GM10266 (cell line): ENCODE data around the gene DHRSX.

Source experiments
- DNase-seq: peaks from one replicate; pipeline ENCODE4 v3.0.0; 2012; ENCODE audit errors: extremely low spot score
- CTCF ChIP-seq: IDR thresholded peaks from 2 replicates; pipeline ENCODE4 v1.5.1; 2012; ENCODE audit warnings: mild to moderate bottlenecking, low read depth; ENCODE audit not compliant: control insufficient read depth, insufficient read depth; ENCODE audit errors: missing control alignments

The DHRSX gene

DNA sequence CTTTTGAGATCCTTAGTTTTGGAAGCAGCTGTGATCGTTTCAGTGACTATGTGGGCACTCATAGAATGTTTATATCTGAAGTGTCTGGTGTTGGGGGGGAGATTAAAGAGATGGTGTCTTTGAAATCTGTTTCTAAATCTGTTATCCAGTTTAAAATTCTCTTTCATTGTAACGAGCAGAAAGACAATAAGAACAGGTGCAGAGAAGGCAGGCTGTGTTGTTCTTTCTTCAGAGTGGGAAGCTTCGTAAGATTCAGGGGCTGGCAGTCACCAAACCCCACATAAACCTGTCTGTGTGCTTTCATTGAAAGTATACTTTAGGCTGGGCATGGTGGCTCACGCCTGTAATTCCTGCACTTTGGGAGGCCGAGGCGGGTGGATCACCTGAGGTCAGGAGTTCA, 16.3 kb upstream of the DHRSX start:
- no peak for DNase-seq

DNA sequence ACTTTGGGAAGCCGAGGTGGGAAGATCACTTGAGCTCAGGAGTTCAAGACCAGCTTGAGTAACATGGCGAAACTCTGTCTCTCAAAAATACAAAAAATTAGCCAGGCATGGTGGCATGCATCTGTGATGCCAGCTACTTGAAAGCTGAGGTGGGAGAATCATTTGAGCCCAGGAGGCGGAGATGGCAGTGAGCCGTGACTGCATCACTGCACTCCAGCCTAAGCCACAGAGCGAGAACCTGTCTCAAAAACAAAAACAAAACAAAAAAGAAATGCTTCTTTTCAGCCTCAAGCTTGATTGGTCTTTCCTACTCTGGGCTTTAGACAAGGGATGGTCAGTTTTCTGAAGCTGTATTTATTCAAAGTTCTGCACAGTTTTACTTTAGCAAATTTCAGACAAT, 15.8 kb upstream of the DHRSX start:
- TF ChIP-seq CTCF, result no peak
- DNase-seq, result no peak

More for the DNA sequence above, 16.3 kb upstream of the DHRSX start:
- TF ChIP-seq CTCF, result no peak

- no peak for DNase-seq
- TF ChIP-seq CTCF, result no peak
These were observed 13.4 kb upstream of the DHRSX start for GRCh38 chrX:2514131-2514530.

DNA sequence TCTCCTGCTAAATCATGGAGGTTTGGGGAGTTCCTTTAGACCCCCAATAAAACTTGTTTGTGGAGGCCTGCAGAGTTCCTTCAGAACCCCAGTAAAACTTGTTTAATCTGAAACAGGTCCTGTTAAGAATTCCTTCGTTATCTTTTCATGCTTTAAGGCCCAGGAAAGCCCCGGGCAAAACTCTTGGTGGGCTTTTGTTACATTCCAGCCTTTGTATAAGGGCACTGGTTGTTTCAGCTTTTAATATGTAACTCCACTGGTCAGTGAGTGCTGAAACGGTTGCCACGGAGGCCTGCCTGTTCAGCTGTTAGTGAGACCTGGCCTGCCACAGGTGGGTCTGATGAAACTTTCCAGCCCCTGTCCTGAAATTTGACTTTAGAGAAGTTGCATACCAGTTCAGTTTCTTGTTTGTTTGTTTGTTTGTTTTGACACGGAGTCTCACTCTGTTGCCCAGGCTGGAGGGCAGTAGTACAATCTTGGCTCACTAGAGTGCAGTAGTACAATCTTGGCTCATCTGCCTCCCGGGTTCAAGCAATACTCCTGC, 12.4 kb upstream of the DHRSX start:
- no peak for TF ChIP-seq CTCF
- DNase-seq, result no peak

GRCh38 chrX:2512501-2512900, 11.7 kb upstream of the DHRSX start:
- no peak for DNase-seq
- TF ChIP-seq CTCF, result no peak

GRCh38 chrX:2511326-2511725, 10.6 kb upstream of the DHRSX start:
- DNase-seq, result no peak
- TF ChIP-seq CTCF, result no peak

DNA sequence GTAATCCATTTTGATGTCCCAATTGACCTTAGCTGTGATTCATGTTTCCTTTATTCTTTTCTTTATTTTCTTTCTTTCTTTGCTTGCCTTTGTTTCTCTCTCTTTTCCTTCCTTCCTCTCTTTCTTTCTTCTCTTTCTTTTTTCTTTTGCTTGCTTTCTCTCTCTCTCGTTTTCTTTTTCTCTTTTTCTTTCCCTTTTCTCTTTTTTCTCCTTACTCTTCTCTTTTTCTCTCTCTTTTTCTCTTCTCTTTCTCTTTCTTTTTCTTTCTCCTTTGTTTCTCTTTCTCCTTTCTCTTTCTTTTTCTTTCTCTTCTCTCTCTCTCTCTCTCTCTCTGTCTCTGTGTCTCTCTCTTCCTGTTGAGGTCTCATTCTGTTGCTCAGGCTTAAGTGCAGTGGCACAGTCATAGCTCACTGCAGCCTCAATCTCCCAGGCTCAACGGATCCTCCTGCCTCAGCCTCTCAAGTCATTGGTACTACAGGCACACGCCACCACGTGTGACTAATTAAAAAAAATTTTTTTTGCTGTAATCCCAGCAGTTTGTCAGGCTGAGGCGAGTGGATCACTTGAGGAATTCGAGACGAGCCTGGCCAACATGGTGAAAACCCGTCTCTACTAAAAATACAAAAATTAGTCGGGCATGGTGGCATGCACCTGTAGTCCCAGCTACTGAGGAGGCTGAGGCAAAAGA, 8.0 kb upstream of the DHRSX start:
- DNase-seq, result no peak
- TF ChIP-seq CTCF, result no peak
